GM21786 (cell line): ENCODE data around the gene SRMS.

Experiments used
- ATAC-seq: cut with Tn5 transposase; IDR thresholded peaks from one replicate; pipeline ENCODE4 v1.9.1; 2021; ENCODE audit not compliant: unreplicated experiment

SRMS gene

GRCh38 chr20:63503524-63503923, 44.0 kb downstream of the SRMS start:
- ATAC-seq, result no peak

- ATAC-seq, result no peak
Observed at GRCh38 chr20:63502671-63503172, 44.8 kb downstream of the SRMS start.

GRCh38 chr20:63501818-63502670, 45.5 kb downstream of the SRMS start:
- ATAC-seq, result no peak

- ATAC-seq, result no peak
Observed at GRCh38 chr20:63500902-63501817, 46.4 kb downstream of the SRMS start.

- ATAC-seq, result no peak
Observed at GRCh38 chr20:63500151-63500901, 47.2 kb downstream of the SRMS start.

GRCh38 chr20:63499338-63499969, 48.1 kb downstream of the SRMS start:
- no peak for ATAC-seq

GRCh38 chr20:63498960-63499337, 48.6 kb downstream of the SRMS start, which contains the start of gene EEF1A2:
Gene EEF1A2 (minus strand): TSS chr20:63499083. CDS start chr20:63497763, 1,320 bp downstream.
- ATAC-seq, result no peak

- no peak for ATAC-seq
Observed at GRCh38 chr20:63497946-63498935, 49.3 kb downstream of the SRMS start.

- no peak for ATAC-seq
Observed at GRCh38 chr20:63497138-63497945, 50.2 kb downstream of the SRMS start.

- no peak for ATAC-seq
Observed at GRCh38 chr20:63496596-63497120, 50.9 kb downstream of the SRMS start.

- no peak for ATAC-seq
Observed at GRCh38 chr20:63495741-63496595, 51.6 kb downstream of the SRMS start.

- ATAC-seq, result no peak
Observed at GRCh38 chr20:63495167-63495720, 52.3 kb downstream of the SRMS start.

- no peak for ATAC-seq
Observed at GRCh38 chr20:63494420-63495166, 53.0 kb downstream of the SRMS start.

GRCh38 chr20:63494084-63494419, 53.5 kb downstream of the SRMS start:
- no peak for ATAC-seq

GRCh38 chr20:63493563-63494020, 54.0 kb downstream of the SRMS start:
- ATAC-seq, result no peak

GRCh38 chr20:63492982-63493381, 54.6 kb downstream of the SRMS start:
- ATAC-seq, result no peak
